Glomerular endothelial cell (primary cell): ENCODE measurements around the gene ALDH4A1. TPM values are rescaled to one million over a fixed set of nuclear protein-coding genes. Genes with fewer than 3 reads are reported as not detected.
"Not testable (repeated sequence)": the region's sequence is repeated elsewhere in the genome, so short reads cannot be mapped to it uniquely, and the experiment has no call there.

Experiments
- DNase-seq: peaks from one replicate; pipeline ENCODE4 v3.0.0-alpha.2; 2011; ENCODE audit warnings: low read depth, low spot score; ENCODE audit errors: extremely low read depth
- total RNA-seq: library from RNA; depleted of rRNA; stranded (reverse); fragments of >200 nt; gene quantifications from 2 replicates; pipeline ENCODE4 v1.2.3, GENCODE V29; 2015

The ALDH4A1 gene
- total RNA-seq, 1 donor from 2014 or later, result 14.8 TPM

- no peak for DNase-seq
These were observed 1.0 kb downstream of the ALDH4A1 start for GRCh38 chr1:18901147-18901951.

- no peak for DNase-seq
These were observed 2.0 kb downstream of the ALDH4A1 start for GRCh38 chr1:18900303-18900841.

- no peak for DNase-seq
These were observed 2.8 kb downstream of the ALDH4A1 start for GRCh38 chr1:18899363-18900049.

- DNase-seq, result no peak
These were observed 3.8 kb downstream of the ALDH4A1 start for GRCh38 chr1:18898567-18898966.

- no peak for DNase-seq
These were observed 7.0 kb downstream of the ALDH4A1 start for GRCh38 chr1:18895317-18895716.

- DNase-seq, result no peak
These were observed 9.2 kb downstream of the ALDH4A1 start for GRCh38 chr1:18893120-18893519.

GRCh38 chr1:18891858-18892257 lies 10.5 kb downstream of the ALDH4A1 start:
- DNase-seq, result not testable (repeated sequence)

- DNase-seq, result no peak
These were observed 11.0 kb downstream of the ALDH4A1 start for GRCh38 chr1:18891426-18891780.

- no peak for DNase-seq
These were observed 11.5 kb downstream of the ALDH4A1 start for GRCh38 chr1:18890706-18891425.

- DNase-seq, result no peak
These were observed 16.4 kb downstream of the ALDH4A1 start for GRCh38 chr1:18886003-18886335.

- no peak for DNase-seq
These were observed 16.9 kb downstream of the ALDH4A1 start for GRCh38 chr1:18885311-18886002.

GRCh38 chr1:18884727-18885126 lies 17.6 kb downstream of the ALDH4A1 start:
- no peak for DNase-seq

GRCh38 chr1:18884419-18884717 lies 18.0 kb downstream of the ALDH4A1 start:
- DNase-seq, result no peak

- no peak for DNase-seq
These were observed 18.5 kb downstream of the ALDH4A1 start for GRCh38 chr1:18883636-18884418.

- no peak for DNase-seq
These were observed 19.3 kb downstream of the ALDH4A1 start for GRCh38 chr1:18883079-18883478.

GRCh38 chr1:18882486-18882885 lies 19.9 kb downstream of the ALDH4A1 start:
- DNase-seq, result no peak

GRCh38 chr1:18881642-18882431 lies 20.5 kb downstream of the ALDH4A1 start:
- DNase-seq, result no peak

GRCh38 chr1:18881164-18881563 lies 21.2 kb downstream of the ALDH4A1 start:
- no peak for DNase-seq

GRCh38 chr1:18880585-18880984 lies 21.8 kb downstream of the ALDH4A1 start:
- no peak for DNase-seq
